ENCODE results near the gene KLLN. TPM values are rescaled to one million over a fixed set of nuclear protein-coding genes. Genes with fewer than 3 reads are reported as not detected.
"Not testable (repeated sequence)": the region's sequence is repeated elsewhere in the genome, so short reads cannot be mapped to it uniquely, and the experiment has no call there.

The KLLN gene
- total RNA-seq, 1 donor from 2014 or later, result not detected

DNA sequence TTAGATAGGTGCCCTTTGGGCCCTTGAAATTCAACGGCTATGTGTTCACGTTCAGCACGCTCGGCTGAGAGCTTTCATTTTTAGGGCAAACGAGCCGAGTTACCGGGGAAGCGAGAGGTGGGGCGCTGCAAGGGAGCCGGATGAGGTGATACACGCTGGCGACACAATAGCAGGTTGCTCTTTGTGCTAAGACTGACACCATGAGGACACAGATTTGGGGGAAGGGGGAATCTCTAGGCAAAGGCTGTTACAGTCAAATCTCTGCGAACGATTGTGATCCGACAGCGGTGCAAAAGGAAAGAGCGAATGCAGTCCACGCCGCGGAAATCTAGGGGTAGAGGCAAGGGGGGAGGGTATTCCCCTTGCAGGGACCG, 667 bp downstream of the KLLN start:
- peaks cover 0 to 7% of the 10 kb centered on the region in 2 donors for H3K4me1 ChIP-seq
- peak overlapping the region; percentile 100 for H3K4me3 ChIP-seq
- H3K27me3 ChIP-seq, result no peaks in the 10 kb centered on the region
- no peaks in the 10 kb centered on the region for H3K36me3 ChIP-seq
- TF ChIP-seq, protein P1, sequence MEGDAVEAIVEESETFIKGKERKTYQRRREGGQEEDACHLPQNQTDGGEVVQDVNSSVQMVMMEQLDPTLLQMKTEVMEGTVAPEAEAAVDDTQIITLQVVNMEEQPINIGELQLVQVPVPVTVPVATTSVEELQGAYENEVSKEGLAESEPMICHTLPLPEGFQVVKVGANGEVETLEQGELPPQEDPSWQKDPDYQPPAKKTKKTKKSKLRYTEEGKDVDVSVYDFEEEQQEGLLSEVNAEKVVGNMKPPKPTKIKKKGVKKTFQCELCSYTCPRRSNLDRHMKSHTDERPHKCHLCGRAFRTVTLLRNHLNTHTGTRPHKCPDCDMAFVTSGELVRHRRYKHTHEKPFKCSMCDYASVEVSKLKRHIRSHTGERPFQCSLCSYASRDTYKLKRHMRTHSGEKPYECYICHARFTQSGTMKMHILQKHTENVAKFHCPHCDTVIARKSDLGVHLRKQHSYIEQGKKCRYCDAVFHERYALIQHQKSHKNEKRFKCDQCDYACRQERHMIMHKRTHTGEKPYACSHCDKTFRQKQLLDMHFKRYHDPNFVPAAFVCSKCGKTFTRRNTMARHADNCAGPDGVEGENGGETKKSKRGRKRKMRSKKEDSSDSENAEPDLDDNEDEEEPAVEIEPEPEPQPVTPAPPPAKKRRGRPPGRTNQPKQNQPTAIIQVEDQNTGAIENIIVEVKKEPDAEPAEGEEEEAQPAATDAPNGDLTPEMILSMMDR (IDR thresholded peaks at IDR 0.05), result no peak
- no peaks in the 10 kb centered on the region for H3K9me3 ChIP-seq
- peak overlapping the region; percentile 92 to 100 for H3K27ac ChIP-seq
- intact Hi-C loops (cut with DNase I), result loop anchor here (1.0 to 5.0 kb wide), 8 partner anchors 35 to 525 kb away; no protein-coding TSS in a partner anchor
- no peak for DNase-seq (ENCODE audit: low spot score in 2 of 2)

DNA sequence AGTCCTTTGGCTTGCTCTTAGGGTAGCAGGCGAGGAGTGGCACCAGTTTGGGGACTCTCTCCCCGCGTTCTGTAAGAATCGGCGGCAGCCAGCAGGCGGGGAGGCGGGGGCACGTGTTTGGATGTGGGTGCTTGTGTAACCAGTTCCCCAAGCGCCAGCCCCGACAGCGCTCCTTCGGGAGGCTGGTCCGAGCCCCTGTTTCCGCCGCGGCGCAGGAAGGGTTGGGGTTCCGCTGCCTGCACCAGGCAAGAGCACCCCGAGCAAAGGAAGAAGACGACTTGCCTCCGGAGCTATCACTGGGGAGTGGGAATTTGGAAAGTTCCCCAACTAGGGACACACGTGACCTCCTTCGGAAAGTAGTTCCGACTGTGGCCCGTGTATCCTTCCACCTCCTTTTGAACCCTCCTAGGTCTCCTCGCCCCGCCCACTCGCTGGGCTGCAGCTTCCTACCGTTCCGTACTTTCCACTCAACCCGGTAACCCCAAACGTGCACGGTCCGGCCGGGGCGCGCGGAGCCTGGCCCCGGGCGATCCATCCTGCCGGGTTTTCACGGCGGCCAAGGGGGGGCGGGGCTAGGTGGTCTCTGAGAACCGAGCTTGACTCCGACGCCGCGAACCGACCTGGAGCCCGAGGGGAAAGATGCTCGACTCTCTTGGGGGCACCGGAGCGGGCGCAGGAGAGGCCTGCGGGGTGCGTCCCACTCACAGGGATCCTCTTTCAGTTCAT, 1.2 kb downstream of the KLLN start:
- H3K36me3 ChIP-seq, result no peaks in the 10 kb centered on the region
- TF ChIP-seq, protein P1 (IDR thresholded peaks at IDR 0.05), result no peak
- intact Hi-C loops (cut with DNase I), result loop anchor here (1.0 to 5.0 kb wide), 9 partner anchors 35 to 525 kb away; no protein-coding TSS in a partner anchor

DNA sequence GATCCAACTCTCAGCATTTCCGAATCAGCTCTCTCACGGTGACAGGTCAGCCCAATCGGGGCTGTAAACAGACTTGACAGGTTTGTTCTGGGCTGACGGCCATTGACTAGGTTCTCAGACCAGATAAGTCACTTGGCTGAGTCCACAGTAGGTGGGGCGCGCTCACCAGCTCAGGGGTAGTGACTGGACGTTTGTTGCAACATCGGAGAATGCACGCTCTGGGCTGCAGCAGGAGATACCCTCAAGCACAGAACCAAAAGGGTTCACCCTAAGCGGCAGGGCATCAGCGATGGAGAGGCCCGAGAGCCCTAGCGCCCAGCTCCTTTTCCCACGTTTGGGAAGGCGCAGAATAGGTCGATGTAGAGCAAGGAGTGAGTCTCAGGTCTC, 1.8 kb downstream of the KLLN start:
- Histone ChIP-seq H3K27me3 (no peaks in the 10 kb centered on the region), H3K4me1 (peaks cover 0 to 7% of the 10 kb centered on the region in 2 donors), H3K27ac (peak overlapping the region; percentile 92 to 100), H3K9me3 (no peaks in the 10 kb centered on the region), H3K4me3 (peak overlapping the region; percentile 100), H3K36me3 (no peaks in the 10 kb centered on the region)
- DNase-seq (ENCODE audit: low spot score in 2 of 2), result peak; percentile 72 to 91
- intact Hi-C loops (cut with DNase I), result loop anchor here (2.0 to 5.0 kb wide), 6 partner anchors 36 to 381 kb away; no protein-coding TSS in a partner anchor
- TF ChIP-seq, protein P1 (IDR thresholded peaks at IDR 0.05), result peak in 1 of 3 experiments; percentile 29

More for the DNA sequence above, 1.2 kb downstream of the KLLN start:
- Histone ChIP-seq H3K4me1 (peaks cover 0 to 7% of the 10 kb centered on the region in 2 donors), H3K9me3 (no peaks in the 10 kb centered on the region), H3K27ac (peak overlapping the region; percentile 92 to 100), H3K4me3 (peak overlapping the region; percentile 100), H3K27me3 (no peaks in the 10 kb centered on the region)
- DNase-seq (ENCODE audit: low spot score in 2 of 2), result peak; percentile 84 to 98

DNA sequence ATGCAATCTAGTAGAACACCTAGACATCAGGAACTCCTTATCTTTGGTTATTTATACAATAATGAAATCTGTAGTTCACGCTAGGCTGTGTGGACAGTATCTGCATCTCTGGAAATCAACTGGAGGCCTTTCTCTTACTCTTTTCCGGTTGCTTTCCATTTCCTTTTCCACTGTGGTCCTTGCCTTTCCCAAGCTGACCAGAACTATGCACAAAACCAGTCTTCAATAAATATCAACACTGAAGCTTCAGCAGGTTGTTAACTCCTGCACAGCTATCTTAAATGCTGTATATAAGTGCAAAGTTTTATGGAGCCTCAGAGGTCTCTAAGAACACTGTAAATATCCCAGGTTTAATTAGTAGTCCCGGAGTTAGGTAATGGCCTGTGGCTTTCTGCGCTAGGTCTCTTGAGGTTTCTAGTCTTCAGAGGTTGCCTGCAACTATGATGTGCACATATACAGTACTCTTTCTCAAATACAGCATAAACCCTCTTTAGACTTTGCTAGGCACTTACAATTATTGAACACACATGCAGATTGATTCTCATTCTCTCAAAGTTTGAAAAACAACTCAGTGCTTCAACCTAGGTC, 2.4 kb downstream of the KLLN start:
- H3K27me3 ChIP-seq, result no peaks in the 10 kb centered on the region
- H3K27ac ChIP-seq, result peak overlapping the region; percentile 92 to 100
- peak overlapping the region; percentile 100 for H3K4me3 ChIP-seq
- TF ChIP-seq, protein P1 (IDR thresholded peaks at IDR 0.05), result no peak
- H3K36me3 ChIP-seq, result no peaks in the 10 kb centered on the region
- intact Hi-C loops (cut with DNase I), result loop anchor here (2.0 to 5.0 kb wide), 6 partner anchors 36 to 381 kb away; no protein-coding TSS in a partner anchor
- H3K9me3 ChIP-seq, result no peaks in the 10 kb centered on the region
- no peak for DNase-seq (ENCODE audit: low spot score in 2 of 2)
- peaks cover 0 to 7% of the 10 kb centered on the region in 2 donors for H3K4me1 ChIP-seq

DNA sequence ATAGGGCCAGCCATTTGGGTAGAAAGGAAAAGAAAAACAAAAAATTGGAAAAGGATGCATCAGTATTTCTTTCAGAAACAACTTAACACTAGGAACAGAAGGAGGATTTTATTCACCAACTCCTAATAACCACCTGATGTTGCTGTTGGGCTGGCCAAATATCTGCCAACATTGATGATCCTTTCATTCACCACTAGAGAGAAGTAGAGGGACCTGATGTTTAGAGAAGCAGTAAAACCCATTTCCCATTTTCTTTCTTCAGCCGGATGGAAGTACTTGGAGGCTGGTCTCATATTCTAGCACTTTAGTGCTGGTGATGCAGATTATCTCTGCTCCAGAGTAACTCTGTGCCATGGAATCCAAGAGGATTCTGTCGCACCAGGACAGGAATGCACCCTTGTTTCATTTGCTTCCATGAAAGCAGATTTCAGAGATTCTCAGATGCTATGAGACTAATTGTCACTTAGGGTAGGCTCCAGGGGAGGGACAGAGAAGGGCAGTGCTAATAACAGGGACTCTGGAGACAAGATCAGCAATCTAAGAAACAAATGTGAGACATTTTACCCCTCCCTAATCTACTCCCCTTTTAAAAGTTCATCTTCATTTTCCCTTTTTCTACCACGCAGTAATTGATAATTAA, 3.1 kb downstream of the KLLN start:
- Histone ChIP-seq H3K4me3 (no peak overlapping the region), H3K27me3 (no peaks in the 10 kb centered on the region), H3K9me3 (no peaks in the 10 kb centered on the region), H3K4me1 (peaks cover 0 to 7% of the 10 kb centered on the region in 2 donors), H3K27ac (peak overlapping the region; percentile 92 to 100), H3K36me3 (no peaks in the 10 kb centered on the region)
- peak in 1 of 2 donors; percentile 69 for DNase-seq (ENCODE audit: low spot score in 2 of 2)
- intact Hi-C loops (cut with DNase I), result loop anchor here (2.0 to 5.0 kb wide), 6 partner anchors 37 to 382 kb away; no protein-coding TSS in a partner anchor
- TF ChIP-seq, protein P1 (IDR thresholded peaks at IDR 0.05), result peak; percentile 23 to 62 (median 61)

DNA sequence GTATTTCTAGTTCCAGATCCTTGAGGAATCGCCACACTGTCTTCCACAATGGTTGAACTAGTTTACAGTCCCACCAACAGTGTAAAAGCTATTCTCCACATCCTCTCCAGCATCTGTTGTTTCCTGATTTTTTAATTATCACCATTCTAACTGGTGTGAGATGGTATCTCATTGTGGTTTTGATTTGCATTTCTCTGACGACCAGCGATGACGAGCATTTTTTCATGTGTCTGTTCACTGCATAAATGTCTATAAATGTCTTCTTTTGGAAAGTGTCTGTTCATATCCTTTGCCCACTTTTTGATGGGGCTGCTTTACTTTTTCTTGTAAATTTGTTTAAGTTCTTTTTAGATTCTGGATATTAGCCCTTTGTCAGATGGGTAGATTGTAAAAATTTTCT, 7.7 kb downstream of the KLLN start:
- intact Hi-C loops (cut with DNase I); H3K36me3 ChIP-seq; H3K4me1 ChIP-seq; H3K27me3 ChIP-seq; H3K4me3 ChIP-seq; H3K27ac ChIP-seq; DNase-seq (ENCODE audit: low spot score in 2 of 2); H3K9me3 ChIP-seq: not testable (repeated sequence)

DNA sequence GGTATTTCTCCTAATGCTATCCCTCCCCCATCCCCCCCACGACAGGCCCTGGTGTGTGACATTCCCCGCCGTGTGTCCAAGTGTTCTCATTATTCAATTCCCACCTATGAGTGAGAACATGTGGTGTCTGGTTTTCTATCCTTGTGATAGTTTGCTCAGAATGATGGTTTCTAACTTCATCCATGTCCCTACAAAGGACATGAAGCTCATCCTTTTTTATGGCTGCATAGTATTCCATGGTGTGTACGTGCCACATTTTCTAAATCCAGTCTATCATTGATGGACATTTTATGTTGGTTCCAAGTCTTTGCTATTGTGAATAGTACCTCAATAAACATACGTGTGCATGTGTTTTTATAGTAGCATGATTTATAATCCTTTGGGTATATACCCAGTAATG, 8.1 kb downstream of the KLLN start:
- H3K36me3 ChIP-seq; H3K27me3 ChIP-seq; H3K4me1 ChIP-seq; intact Hi-C loops (cut with DNase I); H3K9me3 ChIP-seq; H3K4me3 ChIP-seq; DNase-seq (ENCODE audit: low spot score in 2 of 2); H3K27ac ChIP-seq: not testable (repeated sequence)

Measured in ascending aorta (tissue), 2 donors.